HCT116 (cell line): Measurements from ENCODE around the gene BBS7. TPM values are rescaled to one million over a fixed set of nuclear protein-coding genes. Genes with fewer than 3 reads are reported as not detected.

ENCODE experiments used
- ATAC-seq: fragments of 200-7000 bp; cut with Tn5 transposase; 2 replicates; pipeline ENCODE4 v1.9.1; 2020; ENCODE audit warnings: mild to moderate bottlenecking, moderate library complexity
- BruUV-seq: library from RNA; stranded (reverse); fragments of 400-500 nt; replicated peaks from 2 replicates; lab custom pipeline; 2021; lab: Mats Ljungman, UMichigan
- CTCF ChIA-PET: fragments of 300-600 bp; sonication (Branson Sonifier 250); formaldehyde crosslinking; loops from one replicate; lab custom pipeline; 2021; ENCODE audit warnings: antibody characterized with exemption; lab: Charles Lee
- POLR2A ChIA-PET: fragments of 300-600, 350-600 bp; sonication (Branson Sonifier 250); formaldehyde crosslinking; loops from one replicate; lab custom pipeline; 2021; ENCODE audit warnings: antibody characterized with exemption; lab: Charles Lee
- RAD21 ChIA-PET, 2 experiments: fragments of 300-600 bp; sonication (Branson Sonifier 250); formaldehyde crosslinking; loops; one replicate each; lab custom pipeline; 2023; ENCODE audit warnings: low total read pairs in 2 of 2; ENCODE audit not compliant: uncharacterized antibody in 2 of 2, unreplicated experiment in 2 of 2, low non-redundant PET in 1 of 2; lab: Charles Lee
- DNase-seq: peaks from one replicate; pipeline ENCODE4 v3.0.0-alpha.2; 2010; ENCODE audit warnings: low read depth, low spot score
- H2AFZ ChIP-seq: fragments of 200-600 bp; shearing (Covaris generic), sonication (generic); 2 replicates; pipeline ENCODE4 v1.6.1; 2017; ENCODE audit warnings: low read depth, mixed run types, mixed read lengths, antibody characterized with exemption, low read length; ENCODE audit not compliant: poor library complexity, severe bottlenecking
- H3K27ac ChIP-seq: 2 replicates; pipeline ENCODE4 v1.5.1; 2012; ENCODE audit warnings: low read depth, low read length
- H3K27me3 ChIP-seq: fragments of 200-600 bp; sonication (generic); 2 replicates; pipeline ENCODE4 v1.6.1; 2016; ENCODE audit warnings: mixed run types, low read length, mixed read lengths; ENCODE audit not compliant: insufficient read depth
- H3K36me3 ChIP-seq, 2 experiments: fragments of 200-500 bp in 1 of 2; fragments of 200-600 bp in 1 of 2; sonication (Bioruptor generic) in 1 of 2; sonication (generic) in 1 of 2; 2 replicates each; pipeline versions ENCODE4 v1.5.1 to v1.6.1; 2014 to 2016; ENCODE audit warnings: low read length in 2 of 2, inconsistent platforms in 1 of 2, mixed read lengths in 1 of 2, mixed run types in 1 of 2; ENCODE audit not compliant: insufficient read depth in 2 of 2, control insufficient read depth in 1 of 2
- H3K4me1 ChIP-seq, 2 experiments: fragments of 200-600 bp in 1 of 2; sonication (generic) in 1 of 2; 2 replicates each; pipeline versions ENCODE4 v1.5.1 to v1.6.1; 2012 to 2017; ENCODE audit warnings: low read length in 2 of 2, inconsistent platforms in 1 of 2, mild to moderate bottlenecking in 1 of 2, mixed read lengths in 1 of 2, mixed run types in 1 of 2, moderate library complexity in 1 of 2; ENCODE audit not compliant: insufficient read depth in 2 of 2, control insufficient read depth in 1 of 2
- H3K4me2 ChIP-seq: fragments of 200-600 bp; sonication (generic); 2 replicates; pipeline ENCODE4 v1.6.1; 2017; ENCODE audit warnings: mixed run types, low read length, mixed read lengths
- H3K4me3 ChIP-seq, 2 experiments: fragments of 200-600 bp in 1 of 2; sonication (generic) in 1 of 2; replicated peaks in 1 of 2; 2 replicates each; pipeline ENCODE4 v1.5.1; 2011 to 2016; ENCODE audit warnings: low read length in 2 of 2, control low read depth in 1 of 2, low read depth in 1 of 2, mild to moderate bottlenecking in 1 of 2, mixed read lengths in 1 of 2, mixed run types in 1 of 2
- H3K79me2 ChIP-seq: fragments of 200-600 bp; sonication (generic); 2 replicates; pipeline ENCODE4 v1.6.1; 2017; ENCODE audit warnings: mild to moderate bottlenecking, mixed run types, low read length, moderate library complexity, mixed read lengths; ENCODE audit not compliant: insufficient read depth
- H3K9ac ChIP-seq: fragments of 200-600 bp; sonication (generic); 2 replicates; pipeline ENCODE4 v1.6.1; 2016; ENCODE audit warnings: low read length, mixed read lengths
- H3K9me2 ChIP-seq: fragments of 200-600 bp; sonication (generic), shearing (Covaris generic); 2 replicates; pipeline ENCODE4 v1.6.1; 2017; ENCODE audit warnings: mixed run types, mild to moderate bottlenecking, moderate library complexity; ENCODE audit not compliant: insufficient read depth
- H3K9me3 ChIP-seq, 2 experiments: fragments of 200-500 bp in 1 of 2; fragments of 200-600 bp in 1 of 2; sonication (Bioruptor generic) in 1 of 2; sonication (generic) in 1 of 2; 2 replicates each; pipeline ENCODE4 v1.6.1; 2014 to 2017; ENCODE audit warnings: low read length in 2 of 2, mixed read lengths in 2 of 2, inconsistent platforms in 1 of 2, low read depth in 1 of 2, mild to moderate bottlenecking in 1 of 2, mixed run types in 1 of 2, moderate library complexity in 1 of 2; ENCODE audit not compliant: control insufficient read depth in 1 of 2, insufficient read depth in 1 of 2
- H4K20me1 ChIP-seq: fragments of 200-600 bp; sonication (generic), shearing (Covaris generic); 2 replicates; pipeline ENCODE4 v1.6.1; 2017; ENCODE audit warnings: mixed run types, mild to moderate bottlenecking, moderate library complexity; ENCODE audit not compliant: insufficient read depth
- EZH2 ChIP-seq: fragments of 200-600 bp; sonication (generic); IDR thresholded peaks from 2 replicates; pipeline ENCODE4 v1.6.1; 2017; ENCODE audit warnings: antibody characterized with exemption, mixed run types
- POLR2A ChIP-seq: IDR thresholded peaks from 2 replicates; pipeline ENCODE4 v1.7.0; 2011; ENCODE audit warnings: borderline replicate concordance; ENCODE audit not compliant: insufficient read depth, insufficient read length; ENCODE audit errors: extremely low read depth
- RAD21 ChIP-seq: IDR thresholded peaks from 2 replicates; pipeline ENCODE4 v1.6.1; 2012; ENCODE audit warnings: low read depth, mild to moderate bottlenecking
- SP1 ChIP-seq: IDR thresholded peaks from 2 replicates; pipeline ENCODE4 v1.6.1; 2012; ENCODE audit warnings: low read depth
- SRF ChIP-seq: IDR thresholded peaks from 2 replicates; pipeline ENCODE4 v1.6.1; 2012; ENCODE audit warnings: low read depth
- YY1 ChIP-seq: IDR thresholded peaks from 2 replicates; pipeline ENCODE4 v1.6.1; 2011; ENCODE audit warnings: low read length, low read depth, moderate library complexity, mild to moderate bottlenecking; ENCODE audit not compliant: insufficient replicate concordance; ENCODE audit errors: extremely low read depth
- intact Hi-C: fragments of 100-400 bp; cut with micrococcal nuclease; formaldehyde crosslinking; loops from 2 replicates; pipeline ENCODE4 v1.10.0; 2022
- total RNA-seq: library from RNA; stranded (reverse); gene quantifications from one replicate; pipeline ENCODE4 v1.2.1, GENCODE V29; 2021; ENCODE audit not compliant: unreplicated experiment
- TF ChIP-seq, protein P1 (sequence below), 3 experiments: fragments of 200-600 bp in 1 of 3; sonication (generic) in 1 of 3; IDR thresholded peaks in 2 of 3; conservative IDR thresholded peaks in 1 of 3; 2 replicates each; pipeline ENCODE4 v1.5.1; 2012 to 2017; ENCODE audit warnings: low read depth in 2 of 3, low read length in 2 of 3, antibody characterized with exemption in 1 of 3, borderline replicate concordance in 1 of 3, control low read depth in 1 of 3, mild to moderate bottlenecking in 1 of 3, mixed read lengths in 1 of 3, mixed run types in 1 of 3, moderate library complexity in 1 of 3; ENCODE audit not compliant: insufficient read depth in 1 of 3
- TF ChIP-seq, protein P2 (sequence below): IDR thresholded peaks from 2 replicates; pipeline ENCODE4 v1.6.1; 2011; ENCODE audit warnings: mild to moderate bottlenecking, low read length, moderate library complexity; ENCODE audit not compliant: insufficient replicate concordance; ENCODE audit errors: extremely low read depth
- TF ChIP-seq, protein P3 (sequence below): IDR thresholded peaks from 2 replicates; pipeline ENCODE4 v1.6.1; 2012

Gene BBS7
- total RNA-seq, 1 experiment from 2014 or later: 22.9 TPM

DNA sequence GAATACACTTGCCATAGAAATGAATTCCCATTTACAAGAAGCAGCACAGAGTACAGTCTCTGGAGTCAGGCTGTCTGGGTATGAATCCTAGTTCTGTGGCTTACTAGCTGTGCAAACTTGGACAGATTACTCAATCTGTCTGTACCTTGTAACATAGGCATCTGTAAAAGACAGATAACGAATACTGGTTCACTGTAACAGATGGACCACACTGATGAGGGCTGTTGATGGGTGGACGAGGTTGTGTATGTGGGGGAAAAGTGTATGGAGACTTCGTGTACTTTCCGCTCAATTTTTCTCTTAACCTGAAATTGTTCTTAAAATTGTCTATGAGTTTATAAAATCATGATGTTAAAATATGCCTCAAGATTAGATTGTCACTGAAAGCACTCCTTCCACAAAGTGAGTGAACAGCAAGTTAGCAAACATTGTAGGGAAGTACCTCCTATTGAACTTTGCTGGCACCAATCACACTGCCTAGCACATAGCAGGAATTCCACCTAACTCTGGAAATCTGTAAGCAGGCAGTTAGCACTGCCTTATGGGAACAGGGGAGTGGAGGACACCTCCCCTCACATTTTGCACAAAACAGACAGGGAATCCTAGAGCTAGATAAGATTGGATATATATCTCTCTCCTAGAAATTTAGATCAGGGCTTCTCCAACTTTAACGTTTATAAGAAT lies 75.6 kb downstream of the BBS7 start:
- ATAC-seq (no peak), DNase-seq (no peak)
- H3K9ac ChIP-seq: no peak overlapping the region
- no TSS peak for BruUV-seq
- no peak overlapping the region for H3K4me3 ChIP-seq
- no peaks in the 10 kb centered on the region for H4K20me1 ChIP-seq
- ChIA-PET RAD21 (no interaction called here), POLR2A (no interaction called here), CTCF (no interaction called here)
- no peaks in the 10 kb centered on the region for H3K79me2 ChIP-seq
- H3K9me2 ChIP-seq: no peaks in the 10 kb centered on the region
- intact Hi-C loops: no loop called here
- TF ChIP-seq, protein P1, sequence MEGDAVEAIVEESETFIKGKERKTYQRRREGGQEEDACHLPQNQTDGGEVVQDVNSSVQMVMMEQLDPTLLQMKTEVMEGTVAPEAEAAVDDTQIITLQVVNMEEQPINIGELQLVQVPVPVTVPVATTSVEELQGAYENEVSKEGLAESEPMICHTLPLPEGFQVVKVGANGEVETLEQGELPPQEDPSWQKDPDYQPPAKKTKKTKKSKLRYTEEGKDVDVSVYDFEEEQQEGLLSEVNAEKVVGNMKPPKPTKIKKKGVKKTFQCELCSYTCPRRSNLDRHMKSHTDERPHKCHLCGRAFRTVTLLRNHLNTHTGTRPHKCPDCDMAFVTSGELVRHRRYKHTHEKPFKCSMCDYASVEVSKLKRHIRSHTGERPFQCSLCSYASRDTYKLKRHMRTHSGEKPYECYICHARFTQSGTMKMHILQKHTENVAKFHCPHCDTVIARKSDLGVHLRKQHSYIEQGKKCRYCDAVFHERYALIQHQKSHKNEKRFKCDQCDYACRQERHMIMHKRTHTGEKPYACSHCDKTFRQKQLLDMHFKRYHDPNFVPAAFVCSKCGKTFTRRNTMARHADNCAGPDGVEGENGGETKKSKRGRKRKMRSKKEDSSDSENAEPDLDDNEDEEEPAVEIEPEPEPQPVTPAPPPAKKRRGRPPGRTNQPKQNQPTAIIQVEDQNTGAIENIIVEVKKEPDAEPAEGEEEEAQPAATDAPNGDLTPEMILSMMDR (IDR thresholded peaks at IDR 0.05 in 2 of 3, conservative IDR thresholded peaks at IDR 0.05 in 1 of 3; ENCODE audit: borderline replicate concordance in 1 of 3, insufficient read depth in 1 of 3, low read depth in 2 of 3, low read length in 2 of 3): no peak
- TF ChIP-seq POLR2A (no peak), YY1 (no peak), SRF (no peak), RAD21 (no peak), SP1 (no peak), EZH2 (no peak)
- TF ChIP-seq, protein P2, sequence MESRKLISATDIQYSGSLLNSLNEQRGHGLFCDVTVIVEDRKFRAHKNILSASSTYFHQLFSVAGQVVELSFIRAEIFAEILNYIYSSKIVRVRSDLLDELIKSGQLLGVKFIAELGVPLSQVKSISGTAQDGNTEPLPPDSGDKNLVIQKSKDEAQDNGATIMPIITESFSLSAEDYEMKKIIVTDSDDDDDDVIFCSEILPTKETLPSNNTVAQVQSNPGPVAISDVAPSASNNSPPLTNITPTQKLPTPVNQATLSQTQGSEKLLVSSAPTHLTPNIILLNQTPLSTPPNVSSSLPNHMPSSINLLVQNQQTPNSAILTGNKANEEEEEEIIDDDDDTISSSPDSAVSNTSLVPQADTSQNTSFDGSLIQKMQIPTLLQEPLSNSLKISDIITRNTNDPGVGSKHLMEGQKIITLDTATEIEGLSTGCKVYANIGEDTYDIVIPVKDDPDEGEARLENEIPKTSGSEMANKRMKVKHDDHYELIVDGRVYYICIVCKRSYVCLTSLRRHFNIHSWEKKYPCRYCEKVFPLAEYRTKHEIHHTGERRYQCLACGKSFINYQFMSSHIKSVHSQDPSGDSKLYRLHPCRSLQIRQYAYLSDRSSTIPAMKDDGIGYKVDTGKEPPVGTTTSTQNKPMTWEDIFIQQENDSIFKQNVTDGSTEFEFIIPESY: no peak
- TF ChIP-seq, protein P3, sequence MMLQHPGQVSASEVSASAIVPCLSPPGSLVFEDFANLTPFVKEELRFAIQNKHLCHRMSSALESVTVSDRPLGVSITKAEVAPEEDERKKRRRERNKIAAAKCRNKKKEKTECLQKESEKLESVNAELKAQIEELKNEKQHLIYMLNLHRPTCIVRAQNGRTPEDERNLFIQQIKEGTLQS: no peak
- H3K9me3 ChIP-seq: no peaks in the 10 kb centered on the region
- H3K4me1 ChIP-seq: no peaks in the 10 kb centered on the region
- no peak overlapping the region for H2AFZ ChIP-seq
- no peaks in the 10 kb centered on the region for H3K36me3 ChIP-seq
- no peak overlapping the region for H3K4me2 ChIP-seq
- H3K27me3 ChIP-seq: no peaks in the 10 kb centered on the region
- H3K27ac ChIP-seq: no peak overlapping the region
